ENCODE data around the gene DHRS2. TPM values are rescaled to one million over a fixed set of nuclear protein-coding genes. Genes with fewer than 3 reads are reported as not detected.

DHRS2 gene
- total RNA-seq, 4 donors from 2014 or later: not detected

GRCh38 chr14:23626946-23627345 lies 9.2 kb upstream of the DHRS2 start:
- Histone ChIP-seq H3K4me1 (no peaks in the 10 kb centered on the region), H3K4me3 (no peak overlapping the region), H3K36me3 (no peaks in the 10 kb centered on the region), H3K27me3 (no peaks in the 10 kb centered on the region), H3K27ac (no peak overlapping the region), H3K9me3 (no peaks in the 10 kb centered on the region)
- no peak for ATAC-seq
- no peak for DNase-seq
- TF ChIP-seq CTCF (IDR thresholded peaks at IDR 0.05 in 4 of 5, conservative IDR thresholded peaks at IDR 0.05 in 1 of 5) (no peak), POLR2A (IDR thresholded peaks at IDR 0.05) (no peak)
- in situ Hi-C loops (cut with MboI; ENCODE audit: low sequenced_read_pairs in 4 of 4) (loop anchor here (25.0 kb wide), 2 partner anchors 285 to 310 kb away; no protein-coding TSS in a partner anchor), intact Hi-C loops (cut with DNase I; ENCODE audit: low total_unique reads) (no loop called here)

- in situ Hi-C loops (cut with MboI; ENCODE audit: low sequenced_read_pairs in 4 of 4) (loop anchor here (25.0 kb wide), 2 partner anchors 284 to 309 kb away; no protein-coding TSS in a partner anchor), intact Hi-C loops (cut with DNase I; ENCODE audit: low total_unique reads) (no loop called here)
- DNase-seq (no peak), ATAC-seq (no peak)
- Histone ChIP-seq H3K27ac (no peak overlapping the region), H3K9me3 (no peaks in the 10 kb centered on the region), H3K27me3 (no peaks in the 10 kb centered on the region), H3K36me3 (no peaks in the 10 kb centered on the region), H3K4me3 (no peak overlapping the region), H3K4me1 (no peaks in the 10 kb centered on the region)
- TF ChIP-seq CTCF (IDR thresholded peaks at IDR 0.05 in 4 of 5, conservative IDR thresholded peaks at IDR 0.05 in 1 of 5) (no peak), POLR2A (IDR thresholded peaks at IDR 0.05) (no peak)
These were observed 8.2 kb upstream of the DHRS2 start for GRCh38 chr14:23627961-23628360.

- in situ Hi-C loops (cut with MboI; ENCODE audit: low sequenced_read_pairs in 4 of 4): loop anchor here (25.0 kb wide), 2 partner anchors 283 to 308 kb away; no protein-coding TSS in a partner anchor
- Histone ChIP-seq H3K27ac (no peak overlapping the region), H3K4me1 (no peaks in the 10 kb centered on the region), H3K9me3 (no peaks in the 10 kb centered on the region), H3K4me3 (no peak overlapping the region), H3K36me3 (no peaks in the 10 kb centered on the region), H3K27me3 (no peaks in the 10 kb centered on the region)
- intact Hi-C loops (cut with DNase I; ENCODE audit: low total_unique reads): no loop called here
- no peak for TF ChIP-seq POLR2A (IDR thresholded peaks at IDR 0.05)
- TF ChIP-seq CTCF (IDR thresholded peaks at IDR 0.05 in 4 of 5, conservative IDR thresholded peaks at IDR 0.05 in 1 of 5): no peak
- ATAC-seq (no peak), DNase-seq (no peak)
These were observed 7.0 kb upstream of the DHRS2 start for GRCh38 chr14:23629204-23629603.

GRCh38 chr14:23629832-23630396 lies 6.2 kb upstream of the DHRS2 start:
- intact Hi-C loops (cut with DNase I; ENCODE audit: low total_unique reads): loop anchor here (5.0 kb wide), 2 partner anchors 282 to 477 kb away; no protein-coding TSS in a partner anchor
- Histone ChIP-seq H3K4me3 (no peak overlapping the region), H3K27me3 (no peaks in the 10 kb centered on the region), H3K9me3 (no peaks in the 10 kb centered on the region), H3K27ac (no peak overlapping the region), H3K4me1 (no peaks in the 10 kb centered on the region), H3K36me3 (no peaks in the 10 kb centered on the region)
- TF ChIP-seq POLR2A (IDR thresholded peaks at IDR 0.05): no peak
- no peak for TF ChIP-seq CTCF (IDR thresholded peaks at IDR 0.05 in 4 of 5, conservative IDR thresholded peaks at IDR 0.05 in 1 of 5)
- ATAC-seq (no peak), DNase-seq (no peak)
- in situ Hi-C loops (cut with MboI; ENCODE audit: low sequenced_read_pairs in 4 of 4): loop anchor here (25.0 kb wide), 2 partner anchors 282 to 307 kb away; no protein-coding TSS in a partner anchor

Measured in gastrocnemius medialis (tissue), 4 donors.